ENCODE results near the gene ESYT1.

ESYT1 gene

DNA sequence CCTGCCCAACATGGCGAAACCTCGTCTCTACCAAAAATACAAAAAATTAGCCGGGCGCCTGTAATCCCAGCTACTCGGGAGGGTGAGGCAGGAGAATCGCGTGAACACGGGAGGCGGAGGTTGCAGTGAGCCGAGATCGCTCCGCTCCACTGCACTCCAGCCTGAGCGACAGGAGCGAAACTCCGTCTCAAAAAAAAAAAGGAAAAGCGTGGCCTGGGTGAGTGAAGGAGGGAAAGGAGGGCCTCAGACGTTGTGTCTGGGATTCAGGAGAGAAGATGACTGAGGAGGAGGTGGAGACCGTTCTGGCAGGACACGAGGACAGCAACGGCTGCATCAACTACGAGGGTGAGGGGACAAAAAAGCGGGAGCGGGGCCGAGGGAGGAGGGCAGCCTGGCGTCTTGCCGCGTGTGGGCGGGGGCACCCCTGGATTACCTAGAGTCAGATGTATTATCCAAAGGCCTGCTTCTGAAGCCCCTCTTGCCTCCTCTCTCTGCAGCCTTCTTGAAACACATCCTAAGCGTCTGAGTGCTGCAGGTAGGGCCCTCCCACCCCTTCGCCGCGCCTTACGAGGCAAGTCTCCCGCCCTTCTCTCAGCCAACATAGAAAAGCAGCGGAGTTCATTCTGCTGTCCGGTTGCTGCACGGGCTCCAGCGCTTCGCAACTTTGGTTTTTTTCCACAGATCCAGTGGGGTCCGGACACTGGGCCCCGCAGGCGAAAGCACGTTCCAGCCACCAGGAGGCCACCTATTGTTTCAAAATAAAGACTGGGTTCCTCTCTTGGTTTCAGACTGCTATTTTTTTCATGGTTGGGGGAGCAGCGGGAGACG is 29.3 kb downstream of the ESYT1 start:
- Histone ChIP-seq H3K36me3 (peaks cover 42 to 64% (median 49%) of the 10 kb centered on the region in 11 experiments), H3K4me3 (peak overlapping the region; percentile 63 to 99 (median 91)), H3K9me3 (replicated peaks in 1 of 11) (no peaks in the 10 kb centered on the region), H3K4me2 (peak overlapping the region; percentile 84 to 96 (median 95)), H3K27me3 (no peaks in the 10 kb centered on the region), H3K4me1 (peaks cover 53 to 73% (median 67%) of the 10 kb centered on the region in 10 experiments), H3K9ac (peak overlapping the region; percentile 70 to 98 (median 94)), H3K27ac (peak overlapping the region in 10 of 11 experiments; percentile 54 to 97 (median 92); a peak in 21 of 22 replicates), H4K20me1 (peaks cover 32 to 41% (median 36%) of the 10 kb centered on the region in 11 experiments)
- no peak for TF ChIP-seq Cebpa-rat (IDR thresholded peaks at IDR 0.05)

DNA sequence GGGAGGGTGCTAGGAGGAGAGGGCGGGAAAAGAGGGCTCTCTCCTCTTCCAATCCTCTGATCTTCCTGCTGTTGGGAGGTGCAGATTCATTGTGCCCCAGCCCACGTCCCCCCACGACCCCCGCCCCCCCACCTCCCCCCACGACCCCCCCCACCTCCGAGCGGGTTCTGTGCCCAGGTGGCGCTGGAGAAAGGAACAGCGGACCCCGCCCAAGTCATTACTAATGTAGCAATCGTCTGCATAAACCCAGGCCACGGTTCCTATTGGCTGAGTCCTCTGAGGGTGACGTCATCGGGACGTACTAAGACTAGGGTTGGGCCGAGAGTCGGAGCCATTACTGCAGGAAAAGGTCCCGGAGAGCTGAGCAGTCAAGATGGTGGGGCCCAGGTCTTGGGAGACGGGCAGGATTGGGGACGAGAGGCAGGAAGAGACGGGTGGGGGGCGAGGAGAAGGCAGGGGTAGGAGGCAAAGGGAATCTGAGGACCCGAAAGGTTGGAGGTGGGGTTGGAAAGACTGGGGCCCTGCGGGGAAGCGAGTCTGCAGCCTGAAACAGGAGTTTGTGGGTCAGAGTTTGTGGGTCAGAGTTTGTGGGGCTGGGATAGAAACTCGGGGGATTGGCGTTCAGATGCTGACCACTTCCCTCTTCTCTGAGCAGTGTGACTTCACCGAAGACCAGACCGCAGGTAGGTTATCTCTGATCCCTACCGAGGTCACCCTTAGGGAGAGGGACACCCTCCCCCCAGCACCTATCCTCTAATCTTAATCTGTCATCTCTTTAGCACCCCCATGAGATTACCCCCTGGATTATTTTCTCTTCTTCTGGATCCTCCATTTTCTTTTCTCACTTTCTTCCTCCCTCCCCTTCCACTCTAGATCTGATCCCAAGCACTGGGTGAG is 30.2 kb downstream of the ESYT1 start, which contains the start of gene MYL6:
MYL6 (plus strand) TSS at position 331 of the 897 bp plus-strand sequence; CDS start at position 374, 43 bp downstream.
- TF ChIP-seq Cebpa-rat (IDR thresholded peaks at IDR 0.05) = 0 out of 22 replicates have a peak, but pooled peaks of 1 of the 11 experiments have one; percentile 26
- Histone ChIP-seq H3K9ac (peak within 1 kb of the TSS; percentile 93 to 98 (median 94)), H3K4me1 (peaks cover 47 to 69% (median 61%) of the 10 kb centered on the region in 10 experiments), H4K20me1 (peaks cover 37 to 49% (median 44%) of the 10 kb centered on the region in 11 experiments), H3K27me3 (no peaks in the 10 kb centered on the region), H3K4me2 (peak within 1 kb of the TSS; percentile 90 to 100 (median 98)), H3K9me3 (replicated peaks in 1 of 11) (no peaks in the 10 kb centered on the region), H3K36me3 (peaks cover 50 to 73% (median 58%) of the 10 kb centered on the region in 11 experiments), H3K27ac (peak within 1 kb of the TSS; percentile 88 to 97 (median 92)), H3K4me3 (peak within 1 kb of the TSS; percentile 75 to 99 (median 91))

DNA sequence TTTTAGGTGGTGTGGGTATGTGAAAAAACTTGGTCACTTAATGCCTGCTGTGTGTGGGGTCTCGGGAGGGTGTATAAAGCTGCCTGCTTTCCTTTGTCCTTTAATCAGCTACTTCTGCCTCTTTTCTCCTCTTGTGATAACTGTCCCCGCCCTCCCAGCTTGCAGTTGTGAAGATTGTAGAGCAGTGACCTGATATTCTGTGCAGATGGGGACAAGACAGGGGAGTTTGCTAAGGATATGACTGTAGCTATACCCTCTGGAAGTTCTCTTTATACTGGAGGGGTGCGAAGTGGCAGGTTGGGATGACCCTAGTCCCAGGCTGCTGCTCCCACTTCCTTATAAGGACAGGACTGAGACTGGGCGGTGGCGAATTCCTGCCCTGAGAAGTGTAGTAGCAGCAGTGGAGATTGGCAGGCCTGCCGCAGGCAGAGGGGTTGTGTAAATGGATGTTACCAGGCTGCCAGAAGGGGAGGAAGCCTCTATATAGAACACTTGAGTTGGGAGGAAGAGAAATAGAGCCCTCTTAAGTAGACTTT is 30.9 kb downstream of the ESYT1 start:
- TF ChIP-seq Cebpa-rat (IDR thresholded peaks at IDR 0.05) = no peak
- peaks cover 40 to 62% (median 53%) of the 10 kb centered on the region in 10 experiments for H3K4me1 ChIP-seq
- H3K27me3 ChIP-seq = no peaks in the 10 kb centered on the region
- peak overlapping the region; percentile 90 to 100 (median 98) for H3K4me2 ChIP-seq
- no peaks in the 10 kb centered on the region for H3K9me3 ChIP-seq (replicated peaks in 1 of 11)
- H3K36me3 ChIP-seq = peaks cover 58 to 76% (median 65%) of the 10 kb centered on the region in 11 experiments
- peak overlapping the region; percentile 88 to 97 (median 92) for H3K27ac ChIP-seq
- peaks cover 41 to 56% (median 51%) of the 10 kb centered on the region in 11 experiments for H4K20me1 ChIP-seq
- H3K4me3 ChIP-seq = peak overlapping the region; percentile 75 to 99 (median 91)
- peak overlapping the region; percentile 93 to 98 (median 94) for H3K9ac ChIP-seq

DNA sequence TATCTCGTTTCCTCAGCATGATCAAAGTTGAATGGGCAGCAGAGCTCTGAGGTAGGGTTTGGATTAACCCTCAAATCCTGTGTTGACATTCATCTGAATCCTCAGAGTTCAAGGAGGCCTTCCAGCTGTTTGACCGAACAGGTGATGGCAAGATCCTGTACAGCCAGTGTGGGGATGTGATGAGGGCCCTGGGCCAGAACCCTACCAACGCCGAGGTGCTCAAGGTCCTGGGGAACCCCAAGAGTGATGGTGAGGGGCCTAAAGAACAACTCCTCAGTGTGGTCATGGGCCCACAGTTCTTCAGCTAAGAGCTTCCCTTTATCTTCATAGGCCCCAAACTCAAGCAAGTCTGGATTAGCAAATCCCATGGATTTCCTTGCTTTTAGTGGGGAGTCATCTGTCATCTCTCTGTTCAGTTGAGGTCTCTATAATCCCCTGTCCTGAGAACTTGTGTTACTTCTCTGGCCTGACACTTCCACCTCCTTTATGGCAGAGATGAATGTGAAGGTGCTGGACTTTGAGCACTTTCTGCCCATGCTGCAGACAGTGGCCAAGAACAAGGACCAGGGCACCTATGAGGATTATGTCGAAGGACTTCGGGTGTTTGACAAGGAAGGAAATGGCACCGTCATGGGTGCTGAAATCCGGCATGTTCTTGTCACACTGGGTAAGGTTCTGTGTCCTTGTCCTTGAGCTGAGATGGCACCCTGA is 31.6 kb downstream of the ESYT1 start:
- Histone ChIP-seq H3K9me3 (replicated peaks in 1 of 11) (no peaks in the 10 kb centered on the region), H3K9ac (peak overlapping the region; percentile 93 to 98 (median 94)), H3K4me2 (peak overlapping the region; percentile 90 to 100 (median 98)), H3K4me1 (peaks cover 35 to 56% (median 47%) of the 10 kb centered on the region in 10 experiments), H3K36me3 (peaks cover 64 to 76% (median 70%) of the 10 kb centered on the region in 11 experiments), H3K4me3 (peak overlapping the region; percentile 75 to 99 (median 91)), H4K20me1 (peaks cover 41 to 61% (median 57%) of the 10 kb centered on the region in 11 experiments), H3K27ac (peak overlapping the region; percentile 88 to 97 (median 92); a peak in 21 of 22 replicates), H3K27me3 (no peaks in the 10 kb centered on the region)
- no peak for TF ChIP-seq Cebpa-rat (IDR thresholded peaks at IDR 0.05)

DNA sequence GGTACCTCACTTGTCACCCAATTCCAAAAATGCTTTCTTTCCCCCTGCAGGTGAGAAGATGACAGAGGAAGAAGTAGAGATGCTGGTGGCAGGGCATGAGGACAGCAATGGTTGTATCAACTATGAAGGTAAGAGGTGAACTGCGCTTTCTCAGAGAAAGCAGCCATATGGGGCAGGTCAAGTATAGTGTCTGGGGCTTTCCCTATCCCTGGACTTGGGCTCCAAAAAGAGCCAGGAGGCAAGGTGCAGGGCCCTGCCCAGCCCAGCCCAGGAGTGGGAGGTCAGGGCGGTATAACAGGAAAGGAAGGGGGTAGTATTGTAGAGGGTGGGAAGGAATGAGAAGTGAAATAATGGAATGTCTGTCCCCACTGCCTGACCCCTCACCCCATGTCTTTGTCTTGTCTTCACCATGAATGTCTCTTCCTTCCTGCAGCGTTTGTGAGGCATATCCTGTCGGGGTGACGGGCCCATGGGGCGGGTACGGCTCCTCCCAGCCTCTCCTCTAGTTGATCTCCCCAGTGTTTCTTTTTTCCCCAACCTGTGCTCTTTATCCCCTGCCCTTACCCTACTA is 32.2 kb downstream of the ESYT1 start:
- peak overlapping the region; percentile 90 to 100 (median 98) for H3K4me2 ChIP-seq
- peaks cover 43 to 68% (median 60%) of the 10 kb centered on the region in 11 experiments for H4K20me1 ChIP-seq
- no peaks in the 10 kb centered on the region for H3K27me3 ChIP-seq
- peaks cover 33 to 55% (median 45%) of the 10 kb centered on the region in 10 experiments for H3K4me1 ChIP-seq
- TF ChIP-seq Cebpa-rat (IDR thresholded peaks at IDR 0.05) = no peak
- H3K36me3 ChIP-seq = peaks cover 66 to 76% (median 70%) of the 10 kb centered on the region in 11 experiments
- H3K9ac ChIP-seq = peak overlapping the region; percentile 93 to 98 (median 94)
- H3K27ac ChIP-seq = peak overlapping the region; percentile 88 to 97 (median 92); a peak in 21 of 22 replicates
- H3K9me3 ChIP-seq (replicated peaks in 1 of 11) = no peaks in the 10 kb centered on the region
- H3K4me3 ChIP-seq = peak overlapping the region; percentile 75 to 99 (median 91)

DNA sequence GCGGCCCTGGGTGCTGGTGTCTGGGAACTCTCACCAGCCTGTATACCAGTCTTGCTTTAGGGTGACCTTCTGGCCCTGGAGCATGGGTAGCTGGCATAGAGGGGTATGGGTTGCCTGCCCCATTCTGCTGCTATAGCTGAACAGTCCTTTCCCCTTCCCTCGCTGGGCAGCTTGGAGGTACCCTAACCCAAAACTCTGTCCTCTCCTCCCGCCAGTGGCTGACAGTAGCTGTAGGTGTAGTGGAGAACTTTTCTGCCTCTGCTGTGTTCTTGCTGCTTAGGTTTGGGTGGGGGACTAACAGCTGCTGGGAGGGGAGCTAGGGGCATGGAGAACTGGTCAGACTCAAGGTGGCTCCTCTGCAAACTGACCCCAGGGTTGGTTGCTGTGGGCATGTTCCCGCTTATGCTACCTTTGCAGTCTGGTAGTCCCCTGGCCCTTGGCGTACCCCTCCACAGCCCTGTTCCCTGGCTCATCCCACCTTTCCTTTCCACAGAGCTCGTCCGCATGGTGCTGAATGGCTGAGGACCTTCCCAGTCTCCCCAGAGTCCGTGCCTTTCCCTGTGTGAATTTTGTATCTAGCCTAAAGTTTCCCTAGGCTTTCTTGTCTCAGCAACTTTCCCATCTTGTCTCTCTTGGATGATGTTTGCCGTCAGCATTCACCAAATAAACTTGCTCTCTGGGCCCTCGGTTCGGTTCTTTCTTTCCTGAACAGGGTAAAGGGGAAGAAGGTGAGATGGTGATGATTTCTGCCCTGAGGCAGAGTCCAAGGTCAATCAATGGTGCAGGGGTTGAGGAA is 33.0 kb downstream of the ESYT1 start:
- H3K27ac ChIP-seq = peak overlapping the region in 10 of 11 experiments; percentile 88 to 97 (median 92); a peak in 18 of 22 replicates
- peaks cover 67 to 76% (median 70%) of the 10 kb centered on the region in 11 experiments for H3K36me3 ChIP-seq
- peaks cover 31 to 47% (median 38%) of the 10 kb centered on the region in 10 experiments for H3K4me1 ChIP-seq
- peak overlapping the region; percentile 93 to 98 (median 94) for H3K9ac ChIP-seq
- no peaks in the 10 kb centered on the region for H3K27me3 ChIP-seq
- peak overlapping the region; percentile 90 to 100 (median 98) for H3K4me2 ChIP-seq
- H3K4me3 ChIP-seq = peak overlapping the region; percentile 75 to 99 (median 91)
- H3K9me3 ChIP-seq (replicated peaks in 1 of 11) = no peaks in the 10 kb centered on the region
- peaks cover 48 to 75% (median 64%) of the 10 kb centered on the region in 11 experiments for H4K20me1 ChIP-seq
- no peak for TF ChIP-seq Cebpa-rat (IDR thresholded peaks at IDR 0.05)
